HG03159 (cell line): ENCODE measurements around the gene LRCH1.
"Not testable (repeated sequence)": the region's sequence is repeated elsewhere in the genome, so short reads cannot be mapped to it uniquely, and the experiment has no call there.

Experiments used
- ATAC-seq: cut with Tn5 transposase; IDR thresholded peaks from one replicate; pipeline ENCODE4 v1.9.1; 2021; ENCODE audit warnings: mild to moderate bottlenecking, moderate library complexity; ENCODE audit not compliant: unreplicated experiment

Gene LRCH1, protein sequence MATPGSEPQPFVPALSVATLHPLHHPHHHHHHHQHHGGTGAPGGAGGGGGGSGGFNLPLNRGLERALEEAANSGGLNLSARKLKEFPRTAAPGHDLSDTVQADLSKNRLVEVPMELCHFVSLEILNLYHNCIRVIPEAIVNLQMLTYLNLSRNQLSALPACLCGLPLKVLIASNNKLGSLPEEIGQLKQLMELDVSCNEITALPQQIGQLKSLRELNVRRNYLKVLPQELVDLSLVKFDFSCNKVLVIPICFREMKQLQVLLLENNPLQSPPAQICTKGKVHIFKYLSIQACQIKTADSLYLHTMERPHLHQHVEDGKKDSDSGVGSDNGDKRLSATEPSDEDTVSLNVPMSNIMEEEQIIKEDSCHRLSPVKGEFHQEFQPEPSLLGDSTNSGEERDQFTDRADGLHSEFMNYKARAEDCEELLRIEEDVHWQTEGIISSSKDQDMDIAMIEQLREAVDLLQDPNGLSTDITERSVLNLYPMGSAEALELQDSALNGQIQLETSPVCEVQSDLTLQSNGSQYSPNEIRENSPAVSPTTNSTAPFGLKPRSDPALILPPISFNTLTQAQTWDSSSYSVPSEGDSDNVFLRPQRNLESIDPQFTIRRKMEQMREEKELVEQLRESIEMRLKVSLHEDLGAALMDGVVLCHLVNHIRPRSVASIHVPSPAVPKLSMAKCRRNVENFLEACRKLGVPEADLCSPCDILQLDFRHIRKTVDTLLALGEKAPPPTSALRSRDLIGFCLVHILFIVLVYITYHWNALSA

DNA sequence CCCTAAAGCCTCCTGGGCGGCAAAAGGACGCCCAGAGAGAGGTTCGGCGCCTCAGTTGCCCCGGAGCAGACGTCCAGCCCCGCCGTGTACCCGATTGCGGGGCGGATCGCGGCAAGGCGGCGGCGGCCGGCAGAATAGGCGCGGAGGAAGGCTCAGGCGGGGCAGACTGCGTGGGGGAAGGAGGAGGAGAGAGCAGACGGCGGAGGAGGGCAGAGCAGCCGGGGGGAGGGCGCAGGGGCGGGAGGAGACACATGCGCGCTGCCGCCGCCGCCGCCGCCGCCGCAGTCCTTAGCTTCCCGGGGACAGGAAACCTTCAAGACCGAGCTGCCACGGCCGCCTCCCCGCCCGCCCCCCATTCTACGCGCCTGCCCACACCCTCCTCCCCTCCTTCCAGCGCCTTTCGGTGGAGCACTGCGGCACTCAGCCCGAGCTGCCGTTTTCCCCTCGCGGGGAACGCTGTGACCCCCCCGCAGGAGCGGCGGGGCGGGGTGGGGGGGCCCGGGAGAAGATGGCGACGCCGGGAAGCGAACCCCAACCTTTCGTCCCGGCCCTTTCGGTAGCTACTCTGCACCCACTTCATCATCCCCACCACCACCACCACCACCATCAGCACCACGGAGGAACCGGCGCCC lies at the start of gene LRCH1:
Gene LRCH1 (plus strand): TSS at position 282 of the 632 bp plus-strand sequence. CDS start 227 bp downstream, at position 509.
- ATAC-seq = peak; percentile 64

DNA sequence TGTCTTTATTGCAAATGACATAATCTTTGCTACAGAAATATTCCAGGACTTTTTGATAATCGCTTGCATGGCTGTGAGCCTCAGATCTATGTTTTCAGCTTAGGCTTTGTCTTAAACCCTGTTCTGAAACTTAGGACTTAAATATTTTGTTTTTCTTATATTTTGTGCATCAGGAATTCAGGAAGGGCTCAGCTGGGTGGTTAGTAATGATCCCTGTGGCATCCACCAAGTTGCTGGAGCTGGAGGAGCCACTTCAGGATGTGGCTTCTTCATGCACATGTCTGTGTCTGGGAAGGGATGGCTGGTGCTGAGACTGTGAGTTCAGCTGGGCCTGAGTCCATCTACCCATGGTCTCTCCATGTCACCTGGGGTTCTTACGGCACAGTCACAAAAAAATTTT lies 48.9 kb upstream of the LRCH1 start:
- ATAC-seq = no peak

DNA sequence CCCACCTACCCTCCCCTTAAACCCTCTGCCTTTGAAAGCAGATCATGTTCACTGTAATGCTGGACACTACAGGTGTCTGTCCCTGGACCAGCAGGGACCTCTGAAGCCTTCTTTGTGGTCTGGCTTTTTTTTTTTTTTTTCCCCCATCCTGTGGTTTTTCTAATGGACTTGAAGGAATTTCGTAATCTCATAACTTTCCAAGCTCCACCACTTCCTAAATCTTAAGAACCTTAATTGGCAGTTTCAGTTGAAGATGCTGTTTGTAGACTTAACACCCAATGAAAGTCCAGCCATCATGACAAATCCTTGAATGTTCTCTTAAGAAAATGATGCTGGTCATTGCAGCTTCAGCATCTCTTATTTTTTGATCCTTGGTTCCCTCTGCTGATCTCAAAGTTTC lies 45.0 kb upstream of the LRCH1 start:
- no peak for ATAC-seq

DNA sequence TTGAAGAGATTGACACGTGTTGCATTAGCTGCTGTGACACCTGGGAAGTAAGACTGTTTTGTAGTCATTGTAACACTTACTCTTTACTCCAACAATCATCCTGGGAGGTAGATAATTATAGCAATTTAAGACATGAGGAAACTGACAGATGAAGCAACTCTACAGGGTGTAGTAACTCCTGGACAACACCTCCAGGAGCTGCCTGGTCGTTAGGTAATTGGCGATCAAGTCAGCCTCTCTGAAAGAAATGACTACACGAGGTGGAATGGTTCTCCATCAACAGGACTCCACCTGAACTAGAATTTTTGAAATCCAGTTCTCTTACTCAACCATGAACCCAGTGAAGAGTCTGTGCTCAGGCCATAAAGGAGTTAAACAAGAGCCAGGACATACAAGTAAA lies 43.0 kb upstream of the LRCH1 start:
- ATAC-seq = no peak

DNA sequence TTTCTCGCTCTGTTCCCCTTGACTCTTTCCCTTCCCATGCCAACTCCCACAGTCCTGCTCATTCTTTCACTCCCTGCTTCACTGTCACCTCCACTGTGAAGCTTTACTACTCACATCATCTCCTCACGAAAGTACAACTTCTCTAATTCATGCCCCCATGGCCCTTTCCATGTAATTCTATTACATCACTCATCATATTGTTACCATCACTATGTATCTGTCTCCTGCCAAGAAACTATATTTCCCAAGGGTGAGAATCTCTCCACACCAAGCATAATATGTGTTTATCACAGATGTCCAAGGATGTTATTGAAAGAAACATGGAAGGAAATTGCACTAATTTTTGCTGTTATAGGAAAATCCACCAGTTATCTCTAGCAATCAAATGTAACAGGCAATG lies 37.2 kb upstream of the LRCH1 start:
- ATAC-seq = no peak

DNA sequence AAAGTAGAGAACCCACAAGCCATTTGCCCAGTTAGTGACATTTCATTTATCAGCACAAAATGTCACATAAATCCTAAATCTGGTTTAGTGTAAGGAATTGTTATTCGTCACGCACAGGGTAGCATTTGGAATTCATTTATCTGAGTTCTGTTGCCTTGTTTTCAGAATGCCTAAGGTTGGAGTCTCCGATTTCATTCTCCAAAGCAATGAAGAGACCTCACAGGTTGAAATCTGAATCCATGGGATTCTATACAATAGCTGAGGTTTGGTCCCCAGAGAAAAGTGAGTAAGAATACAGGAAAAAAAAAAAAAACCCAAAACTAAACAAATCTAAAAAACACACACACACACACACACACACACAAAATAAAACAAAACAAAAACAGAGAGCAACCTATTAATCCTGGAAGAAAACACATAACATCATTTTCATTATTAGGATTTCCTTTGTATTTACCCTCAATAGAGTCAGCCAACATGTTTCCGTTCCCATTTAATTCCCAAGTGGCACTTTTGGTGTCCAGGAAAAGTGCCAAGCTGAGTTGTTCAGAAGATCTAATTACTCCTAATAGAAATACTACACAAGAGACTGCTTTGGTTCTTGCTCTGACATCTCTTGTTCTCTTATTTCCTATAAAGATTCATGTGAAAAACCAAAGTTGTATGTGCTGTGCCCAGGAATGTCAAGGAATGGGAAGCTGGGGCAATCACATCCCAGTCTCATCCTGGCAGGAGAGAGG lies 36.2 kb upstream of the LRCH1 start:
- no peak for ATAC-seq

DNA sequence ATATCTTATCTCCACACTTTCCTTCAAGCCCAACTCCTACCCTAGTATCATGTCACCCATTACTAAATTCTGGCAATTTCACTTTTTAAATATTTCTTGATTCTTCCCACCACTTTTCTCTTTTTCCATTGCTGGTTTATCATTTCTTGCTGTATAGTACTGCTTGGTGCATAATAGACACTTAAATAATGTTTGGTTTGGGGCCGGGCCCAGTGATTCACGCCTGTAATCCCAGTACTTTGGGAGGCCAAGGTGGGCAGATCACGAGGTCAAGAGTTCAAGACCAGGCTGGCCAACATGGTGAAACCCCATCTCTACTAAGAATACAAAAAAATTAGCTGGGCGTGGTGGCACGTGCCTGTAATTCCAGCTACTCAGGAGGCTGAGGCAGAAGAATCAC lies 35.2 kb upstream of the LRCH1 start:
- ATAC-seq = not testable (repeated sequence)

DNA sequence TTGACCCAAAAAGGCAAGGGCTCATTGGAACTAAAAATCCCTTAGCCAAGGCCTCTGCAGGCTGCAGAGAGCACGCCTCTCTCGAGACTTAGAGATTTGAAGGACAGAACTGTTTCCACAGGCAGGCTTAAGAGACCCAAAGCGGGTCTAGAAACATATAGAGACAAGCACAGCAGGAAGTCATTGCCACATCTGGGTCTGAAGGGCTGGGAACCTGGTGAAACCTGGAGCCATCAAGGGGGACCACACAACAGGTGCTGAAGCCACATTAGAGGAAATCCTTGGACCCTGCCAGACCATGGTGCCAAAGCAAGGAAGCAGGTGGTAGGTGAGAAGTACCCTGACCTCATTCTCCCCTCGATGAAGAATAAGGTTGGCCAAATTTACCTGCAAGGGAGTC lies 33.8 kb upstream of the LRCH1 start:
- no peak for ATAC-seq

DNA sequence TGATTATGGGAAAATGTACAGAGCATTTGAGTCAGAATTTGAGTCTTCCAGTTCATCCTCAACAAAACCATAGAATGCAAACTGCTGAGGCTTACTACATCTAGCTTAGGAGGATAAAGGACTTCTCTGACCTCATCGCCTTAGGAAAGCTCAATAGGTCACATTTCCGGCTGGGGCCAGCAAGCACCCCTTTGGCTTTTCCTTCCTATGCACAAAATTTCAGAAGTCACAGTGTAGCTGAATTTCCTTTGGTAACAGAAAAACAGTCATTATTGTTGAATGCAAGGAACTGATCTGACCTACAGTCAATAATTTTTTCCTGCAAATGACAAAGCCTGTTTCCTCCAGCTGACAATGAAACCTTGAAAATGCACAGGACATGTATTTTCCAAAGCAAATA lies 32.8 kb upstream of the LRCH1 start:
- no peak for ATAC-seq

DNA sequence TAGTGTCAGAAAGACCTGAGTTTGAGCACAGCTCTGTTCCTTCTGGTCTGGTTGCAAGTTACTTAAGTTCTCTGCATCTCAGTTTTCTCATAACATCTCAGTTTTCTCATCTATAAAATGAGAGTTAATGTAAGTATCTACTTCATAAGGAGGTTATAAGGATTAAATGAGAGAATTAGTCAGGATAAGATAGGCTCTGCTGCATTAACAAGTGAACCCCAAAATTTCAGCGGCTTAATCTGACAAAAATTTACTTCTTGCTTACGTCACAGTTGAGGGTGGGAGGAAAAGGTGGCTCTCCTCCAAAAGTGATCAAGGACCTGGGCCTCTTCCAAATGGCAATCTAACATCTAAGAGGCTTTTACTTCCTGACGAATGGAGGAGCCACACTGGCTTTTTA lies 31.5 kb upstream of the LRCH1 start:
- no peak for ATAC-seq

DNA sequence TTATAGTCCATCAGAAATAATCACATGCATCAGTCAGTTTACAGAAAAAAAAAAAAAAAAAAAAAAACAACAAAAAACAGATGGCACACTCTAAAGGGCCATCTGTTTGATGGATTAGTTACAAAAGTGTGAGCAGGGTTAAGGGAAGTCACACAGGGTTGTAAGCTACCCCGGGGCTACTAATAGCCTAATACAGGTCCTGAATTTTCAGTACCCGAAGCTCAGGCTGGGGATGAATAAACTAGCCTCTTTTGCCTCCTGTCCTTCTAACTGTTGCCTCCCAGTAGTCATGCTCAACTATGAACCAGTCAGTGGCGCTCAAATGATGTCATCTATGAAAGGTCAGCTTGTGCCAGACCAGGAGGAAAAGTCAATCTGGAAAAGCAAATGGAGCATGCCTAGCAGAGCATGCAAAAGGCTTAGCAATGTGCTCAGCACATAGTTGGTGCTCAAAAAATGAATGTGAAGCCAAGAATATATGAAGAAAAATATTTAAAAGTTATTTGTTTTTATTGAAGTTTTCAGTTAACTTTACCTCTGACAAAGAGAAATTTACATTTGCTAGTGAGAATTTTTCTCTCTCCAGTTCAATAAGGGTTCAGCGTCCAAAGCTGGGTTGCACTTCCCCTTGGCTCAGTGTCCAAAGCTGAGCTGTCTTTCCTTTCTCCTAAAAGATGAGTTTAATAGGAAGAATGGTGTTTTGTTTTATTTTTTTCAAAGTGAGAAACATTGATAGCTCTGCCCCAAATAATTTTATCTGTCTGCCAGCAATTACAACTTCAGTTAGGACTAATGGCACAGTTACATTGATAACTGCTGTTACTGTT lies 30.8 kb upstream of the LRCH1 start:
- no peak for ATAC-seq

DNA sequence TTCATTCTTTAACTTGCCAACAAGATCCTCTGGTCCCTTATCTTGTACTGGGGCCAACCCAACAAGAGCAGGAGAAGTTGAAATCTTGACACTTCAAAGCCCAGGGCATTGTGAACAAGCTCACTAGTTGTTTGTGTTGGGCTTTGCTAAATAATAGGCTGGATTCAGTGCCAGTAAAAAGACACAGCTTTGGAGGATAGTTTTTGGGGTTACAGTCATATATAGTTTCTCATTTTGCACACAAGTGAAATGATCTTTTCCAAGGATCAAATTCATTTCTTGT lies 30.3 kb upstream of the LRCH1 start:
- ATAC-seq = no peak

DNA sequence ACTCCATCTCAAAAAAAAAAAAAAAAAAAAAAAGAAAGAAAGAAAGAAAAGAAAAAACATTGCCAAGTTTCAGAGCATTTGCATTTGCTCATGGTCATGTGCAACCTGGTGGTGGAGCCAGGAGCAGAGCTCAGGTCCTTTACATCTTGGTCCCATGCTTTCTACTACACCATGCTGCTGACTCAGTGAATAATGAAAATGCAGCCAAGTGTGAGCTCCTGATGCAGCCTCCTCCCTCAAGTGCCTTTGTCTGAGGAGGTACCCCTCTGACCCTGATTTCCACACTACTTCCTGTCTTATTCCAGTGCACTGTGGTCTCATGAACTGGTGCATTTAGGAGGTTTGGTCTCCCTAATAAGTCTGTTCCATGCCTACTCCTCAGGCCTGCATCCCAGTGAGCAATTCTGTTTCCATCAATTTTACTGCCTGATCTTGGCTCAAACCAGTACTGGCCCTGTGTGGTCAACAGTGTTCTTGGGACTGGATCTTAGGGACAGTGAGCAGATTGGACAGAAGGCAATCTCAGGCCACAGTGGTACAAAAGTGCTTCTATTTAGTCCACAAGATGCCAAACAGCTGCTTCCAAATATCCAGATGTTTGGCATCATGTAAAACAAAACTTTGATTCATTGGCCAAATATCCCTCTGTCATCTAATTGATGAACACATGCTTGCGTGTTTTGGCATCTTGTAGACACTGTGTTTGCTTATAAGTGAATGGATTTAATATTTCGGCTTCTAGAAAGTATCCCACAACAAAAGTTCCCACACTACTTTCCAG lies 28.8 kb upstream of the LRCH1 start:
- no peak for ATAC-seq

DNA sequence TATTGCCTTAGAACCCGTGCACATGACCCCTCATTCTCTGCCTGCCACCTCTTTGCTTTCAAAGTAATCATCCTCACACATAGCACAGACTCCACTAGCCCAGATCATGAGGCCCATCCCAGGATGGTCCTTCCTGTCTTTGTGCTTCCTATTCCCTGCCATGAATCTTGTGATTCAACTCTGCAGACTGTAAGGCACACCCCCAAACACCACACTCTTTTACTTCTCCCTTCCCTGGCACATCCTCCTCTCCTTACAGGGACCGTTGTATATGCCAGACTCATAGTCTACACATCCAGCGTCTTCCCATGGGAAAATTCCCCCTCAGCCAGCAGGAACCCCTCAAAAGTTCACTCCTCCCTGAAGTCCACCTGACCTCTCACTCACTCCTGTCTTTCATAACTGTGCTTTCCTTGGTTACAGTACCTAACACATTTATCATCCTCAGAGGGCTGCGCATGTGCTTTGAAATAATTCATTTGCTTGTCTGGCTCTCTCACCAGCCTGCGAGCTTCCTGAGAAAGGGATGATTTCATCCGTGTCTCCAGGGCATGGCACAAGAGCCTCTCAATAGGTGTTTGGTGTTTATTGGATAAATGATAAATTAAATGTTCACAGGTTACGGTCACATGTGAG lies 26.8 kb upstream of the LRCH1 start:
- ATAC-seq = no peak

DNA sequence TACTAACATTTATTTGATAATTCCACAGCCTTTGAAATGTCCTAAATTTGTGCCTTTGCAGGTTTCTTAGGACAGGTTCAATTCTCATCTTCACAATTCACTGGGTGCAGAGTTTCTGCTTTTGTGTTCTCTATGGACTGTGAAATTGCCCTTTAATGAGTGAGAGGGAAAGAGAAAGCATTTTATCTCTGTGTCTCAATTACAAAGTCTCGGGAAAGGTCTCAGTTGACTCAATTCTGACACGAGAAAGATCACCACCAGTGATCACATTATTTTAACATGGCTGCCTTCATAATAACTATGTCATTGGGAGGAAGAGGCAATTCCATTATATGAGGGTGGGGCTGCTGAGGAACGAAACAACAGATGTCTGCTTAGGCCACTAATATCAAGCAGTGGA lies 26.2 kb upstream of the LRCH1 start:
- no peak for ATAC-seq

DNA sequence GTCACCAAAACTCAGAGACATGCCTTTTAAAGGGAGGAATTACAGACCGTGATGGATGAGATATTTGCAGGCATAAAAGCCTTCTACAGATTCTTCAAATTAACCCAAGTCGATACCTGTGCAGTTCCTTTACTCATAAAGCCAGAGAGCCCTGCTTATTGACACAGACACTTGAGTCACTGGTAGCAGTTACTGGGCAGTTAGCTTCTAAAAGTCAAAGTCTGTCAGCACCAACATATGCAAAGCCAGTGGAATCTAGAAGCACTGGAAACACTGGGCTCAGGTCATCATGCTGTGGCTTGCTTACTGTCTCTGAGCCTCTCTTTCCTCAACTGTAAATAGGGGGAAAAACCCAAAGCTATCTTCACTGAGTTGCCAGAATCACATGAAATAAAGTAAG lies 25.7 kb upstream of the LRCH1 start:
- no peak for ATAC-seq

DNA sequence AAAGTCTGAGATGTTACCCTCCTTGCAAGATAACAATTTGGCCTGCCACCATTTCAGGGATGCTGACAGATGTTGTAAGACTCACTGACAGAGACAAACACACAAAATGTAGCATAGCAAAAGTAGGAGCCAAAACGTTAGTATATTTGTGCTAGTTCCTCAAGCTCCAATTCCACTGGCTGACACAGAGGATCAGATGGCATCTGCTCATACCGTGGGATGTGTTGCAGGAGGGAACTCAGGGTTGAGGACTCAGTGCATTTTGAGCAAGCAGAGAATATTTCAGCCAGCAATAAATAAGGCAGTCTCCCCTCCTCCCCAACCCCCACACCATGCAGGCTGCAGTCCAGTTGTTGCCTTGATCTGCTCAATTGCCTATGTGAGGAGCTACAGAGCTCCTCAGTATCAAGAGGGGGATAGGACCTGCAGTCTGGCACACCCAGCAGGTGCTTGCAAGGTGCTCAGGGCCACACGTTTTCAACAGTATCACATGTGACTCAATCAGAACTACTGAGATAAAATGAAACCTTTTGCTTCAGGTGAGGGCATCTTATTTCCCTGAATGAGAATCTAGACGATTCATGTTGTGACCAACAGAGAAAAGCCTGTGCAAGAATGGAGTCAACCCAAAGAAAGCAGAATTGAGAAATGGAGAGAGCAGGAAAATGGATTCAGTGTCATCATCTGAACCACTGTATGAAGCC lies 23.6 kb upstream of the LRCH1 start:
- no peak for ATAC-seq

DNA sequence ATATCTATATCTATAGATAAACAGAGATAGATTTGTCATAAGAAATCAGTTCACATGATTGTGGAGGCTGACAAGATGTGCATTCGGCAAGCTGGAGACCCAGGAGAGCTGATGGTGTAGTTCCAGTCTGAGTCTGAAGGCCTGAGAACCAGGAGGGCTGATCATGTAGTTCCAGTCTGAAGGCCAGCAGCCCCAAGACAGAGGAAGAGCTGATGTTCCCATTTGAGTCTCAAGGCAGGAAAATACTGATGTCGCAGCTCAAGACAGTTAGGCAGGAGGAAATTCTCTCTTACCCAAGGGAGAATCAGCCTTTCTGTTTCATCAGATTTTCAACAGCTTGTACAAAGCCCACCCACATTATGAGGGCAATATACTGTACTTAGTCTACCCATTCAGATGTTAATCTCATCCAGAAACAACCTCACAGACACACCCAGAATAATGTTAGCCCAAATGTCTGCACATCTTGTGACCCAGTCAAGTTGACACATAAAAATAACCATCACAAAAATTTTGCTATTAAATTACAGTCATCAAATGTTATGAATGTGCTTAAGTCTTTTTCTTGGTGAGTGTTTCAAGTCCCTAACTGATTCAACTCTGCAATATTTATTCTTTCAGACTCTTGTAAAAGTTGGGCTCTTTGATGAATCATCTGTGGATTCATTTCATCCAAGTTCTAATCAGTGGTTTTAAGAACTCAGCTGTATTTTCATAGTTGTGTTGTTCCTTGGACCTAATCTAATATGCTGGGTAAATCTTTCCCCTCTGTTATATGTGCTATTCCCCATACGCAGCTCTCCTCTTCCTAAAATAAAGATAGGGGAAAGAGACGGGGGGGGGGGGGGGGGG lies 22.7 kb upstream of the LRCH1 start:
- ATAC-seq = no peak
